Heart left ventricle (tissue), 16 donors: ENCODE measurements around the gene PFKFB2. TPM values are rescaled to one million over a fixed set of nuclear protein-coding genes. Genes with fewer than 3 reads are reported as not detected.

ENCODE experiments used
- ATAC-seq, 4 donors: fragments of 200-7000 bp; cut with Tn5 transposase; one replicate each; pipeline ENCODE4 v1.9.1; 2020 to 2022; ENCODE audit warnings: moderate library complexity in 4 of 4, mild to moderate bottlenecking in 3 of 4, moderate number of reproducible peaks in 1 of 4
- DNase-seq, 5 donors: peaks; one replicate each; pipeline ENCODE4 v3.0.0-alpha.2; 2020
- H3K27ac ChIP-seq, 12 donors: fragments of 200-600 bp; sonication (generic) in 4 of 12; one replicate each; pipeline versions ENCODE4 v1.5.0 to v1.8.0; 2016 to 2022; ENCODE audit warnings: mild to moderate bottlenecking in 2 of 12
- H3K27me3 ChIP-seq, 9 donors: fragments of 200-600 bp; sonication (generic) in 2 of 9; one replicate each; pipeline versions ENCODE4 v1.5.1 to v1.8.0; 2016 to 2022; ENCODE audit warnings: mild to moderate bottlenecking in 3 of 9
- H3K36me3 ChIP-seq, 9 donors: fragments of 200-600 bp; sonication (generic) in 2 of 9; one replicate each; pipeline versions ENCODE4 v1.5.0 to v1.8.0; 2018 to 2022; ENCODE audit warnings: mild to moderate bottlenecking in 2 of 9
- H3K4me1 ChIP-seq, 12 donors: fragments of 200-600 bp; sonication (generic) in 4 of 12; one replicate each; pipeline versions ENCODE4 v1.5.0 to v1.8.0; 2016 to 2022; ENCODE audit warnings: mild to moderate bottlenecking in 3 of 12
- H3K4me3 ChIP-seq, 12 donors: fragments of 200-600 bp; sonication (generic) in 4 of 12; one replicate each; pipeline versions ENCODE4 v1.5.0 to v1.8.0; 2017 to 2022; ENCODE audit warnings: mild to moderate bottlenecking in 9 of 12, moderate library complexity in 4 of 12
- H3K9me3 ChIP-seq, 12 donors: fragments of 200-600 bp; sonication (generic) in 4 of 12; one replicate each; pipeline versions ENCODE4 v1.5.0 to v1.8.0; 2016 to 2022; ENCODE audit warnings: mild to moderate bottlenecking in 1 of 12
- POLR2A ChIP-seq, 2 donors: fragments of 450-650 bp; IDR thresholded peaks; one replicate each; pipeline ENCODE4 v1.6.1; 2017; ENCODE audit warnings: antibody characterized with exemption in 2 of 2, mild to moderate bottlenecking in 2 of 2, moderate library complexity in 2 of 2
- WGBS, 4 donors: extraction: QIAGEN DNeasy Blood & Tissue Kit in 2 of 4; methylation state at CpG; one replicate each; pipeline versions ENCODE4 v1.1.5 to v1.1.7; 2013 to 2018; 5-methylcytosine and 5-hydroxymethylcytosine counted together
- intact Hi-C, 10 donors: fragments of 100-400 bp; cut with DNase I; formaldehyde crosslinking; loops; one replicate each; pipeline versions ENCODE4 v1.11.1 to v1.14.2; 2022
- polyA plus RNA-seq, 2 donors: library from polyadenylated mRNA; stranded (reverse); fragments of 200-250 nt; gene quantifications; one replicate each; pipeline ENCODE4 v1.2.3, GENCODE V29; 2013
- total RNA-seq, 9 donors: library from RNA; depleted of rRNA in 2 of 9; stranded (reverse); fragments of >200 nt in 2 of 9; fragmentation: NEBNext Ultra II Directional in 3 of 9; extraction: Animal tissue kit (Norgen Biotek cat#: 25700) in 3 of 9; gene quantifications; one replicate each; pipeline versions ENCODE4 v1.1.0 to v1.2.4, GENCODE V29; 2016 to 2023
- TF ChIP-seq, protein P1 (sequence below), 12 donors: fragments of 200-600 bp; sonication (generic) in 4 of 12; IDR thresholded peaks; one replicate each; pipeline versions ENCODE4 v1.5.0 to v1.8.0; 2018 to 2022; ENCODE audit warnings: antibody characterized with exemption in 12 of 12, mild to moderate bottlenecking in 5 of 12
- donor health status: ischemic (EF 13 %, LVEDD 7.1; RV severe dilation, severe dysfunction).
- donor health status: healthy with polysubstance abuse.
- donor health status: DM: no; HTN: yes; CAD: no.
- donor health status: DM: no; HTN: no; CAD: no.
- donor health status: ischemic (EF 25% LVEDD 6.9; RV normal size, moderate dysfunction).
- donor health status: ischemic (EF 25% LVEDD 5.7; RV mildly dilated, moderate dysfunction).
- donor health status: healthy.
- donor health status: DM: yes; HTN: yes; CAD: no.
- donor health status: ischemic (EF 35%, LVEDD 5.7; RV mildly dilated, moderate dysfunction).
- donor health status: nonischemic (EF 11% LVEDD 7.7; RV severe dilation, severe dysfunction).
- donor health status: DM: yes; HTN: yes; CAD: no.
- donor health status: PGD.
- donor health status: ischemic (EF 29% LVEDD 5.4; RV normal size, mild dysfunction).
- donor health status: nonischemic (EF 23%, LVEDD 6.1; RV moderate dilation, normal function).

PFKFB2 gene
- total and polyA plus RNA-seq, 11 donors = 16.0 to 130 (median 58.7) TPM

DNA sequence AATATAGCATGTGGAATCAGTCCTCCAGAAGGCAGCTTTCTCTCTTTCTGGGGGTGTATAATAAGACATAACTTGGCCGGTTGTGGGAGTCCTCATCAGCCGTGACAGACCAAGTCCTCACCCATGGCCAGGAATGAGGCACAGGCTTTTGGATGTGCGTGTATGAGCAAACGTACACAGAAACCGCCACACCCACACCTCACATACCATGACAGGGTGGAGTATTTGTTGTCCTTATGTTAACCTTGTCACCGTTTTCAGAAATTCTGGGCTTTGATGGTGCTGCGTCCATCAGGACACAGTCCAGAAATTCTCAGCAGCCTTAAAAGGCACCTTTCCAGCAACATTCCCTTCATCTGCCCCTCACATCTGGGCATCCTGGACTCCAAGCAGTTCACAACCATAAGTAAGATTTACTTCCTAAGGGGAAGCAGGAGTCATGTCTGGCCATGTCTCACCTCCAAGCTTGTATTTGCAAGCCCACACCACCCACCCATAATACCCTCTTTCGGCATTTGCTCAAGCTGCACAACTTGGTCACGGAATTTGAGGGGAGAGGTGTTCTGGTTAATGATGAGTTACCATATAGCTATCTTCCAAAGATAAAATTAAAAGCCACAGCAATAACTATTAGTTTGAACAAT, 32.9 kb upstream of the PFKFB2 start:
- intact Hi-C loops = no loop called here
- 88 to 95% (median 91%) methylated on average over 9 of the region's 9 CpGs for WGBS, 4 donors

DNA sequence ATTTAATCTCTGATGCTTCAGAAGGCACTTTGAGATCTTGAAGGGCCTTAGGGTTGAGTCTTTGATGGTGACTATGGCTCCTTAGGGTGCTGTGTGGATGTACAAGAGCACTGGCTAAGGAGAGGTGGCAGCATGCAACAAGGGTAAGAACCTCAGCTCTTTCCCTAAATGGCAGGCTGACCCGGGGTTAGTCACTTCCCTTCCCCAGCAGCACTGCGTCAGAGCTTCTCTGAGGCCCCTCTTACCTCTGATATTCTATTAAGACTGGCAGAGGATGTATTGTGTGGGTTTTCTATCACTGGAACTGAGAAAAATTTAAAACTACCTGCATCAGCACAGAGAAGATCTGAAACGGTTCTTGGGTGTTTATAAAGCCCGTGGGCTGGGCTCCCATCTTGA, 32.4 kb upstream of the PFKFB2 start:
- ATAC-seq (no peak), DNase-seq (no peak)
- no peaks in the 10 kb centered on the region for H3K27me3 ChIP-seq
- TF ChIP-seq, protein P1, sequence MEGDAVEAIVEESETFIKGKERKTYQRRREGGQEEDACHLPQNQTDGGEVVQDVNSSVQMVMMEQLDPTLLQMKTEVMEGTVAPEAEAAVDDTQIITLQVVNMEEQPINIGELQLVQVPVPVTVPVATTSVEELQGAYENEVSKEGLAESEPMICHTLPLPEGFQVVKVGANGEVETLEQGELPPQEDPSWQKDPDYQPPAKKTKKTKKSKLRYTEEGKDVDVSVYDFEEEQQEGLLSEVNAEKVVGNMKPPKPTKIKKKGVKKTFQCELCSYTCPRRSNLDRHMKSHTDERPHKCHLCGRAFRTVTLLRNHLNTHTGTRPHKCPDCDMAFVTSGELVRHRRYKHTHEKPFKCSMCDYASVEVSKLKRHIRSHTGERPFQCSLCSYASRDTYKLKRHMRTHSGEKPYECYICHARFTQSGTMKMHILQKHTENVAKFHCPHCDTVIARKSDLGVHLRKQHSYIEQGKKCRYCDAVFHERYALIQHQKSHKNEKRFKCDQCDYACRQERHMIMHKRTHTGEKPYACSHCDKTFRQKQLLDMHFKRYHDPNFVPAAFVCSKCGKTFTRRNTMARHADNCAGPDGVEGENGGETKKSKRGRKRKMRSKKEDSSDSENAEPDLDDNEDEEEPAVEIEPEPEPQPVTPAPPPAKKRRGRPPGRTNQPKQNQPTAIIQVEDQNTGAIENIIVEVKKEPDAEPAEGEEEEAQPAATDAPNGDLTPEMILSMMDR (IDR thresholded peaks at IDR 0.05) = no peak
- no peak for TF ChIP-seq POLR2A (IDR thresholded peaks at IDR 0.05)
- 59 to 67% (median 65%) methylated on average over 4 of the region's 4 CpGs for WGBS, 4 donors
- H3K4me1 ChIP-seq = peaks cover 0 to 36% (median 22%) of the 10 kb centered on the region in 12 donors
- no peaks in the 10 kb centered on the region for H3K9me3 ChIP-seq
- no peak overlapping the region for H3K27ac ChIP-seq
- H3K4me3 ChIP-seq = no peak overlapping the region
- intact Hi-C loops = no loop called here
- H3K36me3 ChIP-seq = no peaks in the 10 kb centered on the region

More for the DNA sequence above, 32.9 kb upstream of the PFKFB2 start:
- Histone ChIP-seq H3K27ac (no peak overlapping the region), H3K36me3 (no peaks in the 10 kb centered on the region), H3K27me3 (no peaks in the 10 kb centered on the region), H3K4me1 (peaks cover 0 to 30% (median 18%) of the 10 kb centered on the region in 12 donors), H3K4me3 (no peak overlapping the region), H3K9me3 (no peaks in the 10 kb centered on the region)
- TF ChIP-seq, protein P1 (IDR thresholded peaks at IDR 0.05) = no peak
- no peak for TF ChIP-seq POLR2A (IDR thresholded peaks at IDR 0.05)
- ATAC-seq (no peak), DNase-seq (no peak)

DNA sequence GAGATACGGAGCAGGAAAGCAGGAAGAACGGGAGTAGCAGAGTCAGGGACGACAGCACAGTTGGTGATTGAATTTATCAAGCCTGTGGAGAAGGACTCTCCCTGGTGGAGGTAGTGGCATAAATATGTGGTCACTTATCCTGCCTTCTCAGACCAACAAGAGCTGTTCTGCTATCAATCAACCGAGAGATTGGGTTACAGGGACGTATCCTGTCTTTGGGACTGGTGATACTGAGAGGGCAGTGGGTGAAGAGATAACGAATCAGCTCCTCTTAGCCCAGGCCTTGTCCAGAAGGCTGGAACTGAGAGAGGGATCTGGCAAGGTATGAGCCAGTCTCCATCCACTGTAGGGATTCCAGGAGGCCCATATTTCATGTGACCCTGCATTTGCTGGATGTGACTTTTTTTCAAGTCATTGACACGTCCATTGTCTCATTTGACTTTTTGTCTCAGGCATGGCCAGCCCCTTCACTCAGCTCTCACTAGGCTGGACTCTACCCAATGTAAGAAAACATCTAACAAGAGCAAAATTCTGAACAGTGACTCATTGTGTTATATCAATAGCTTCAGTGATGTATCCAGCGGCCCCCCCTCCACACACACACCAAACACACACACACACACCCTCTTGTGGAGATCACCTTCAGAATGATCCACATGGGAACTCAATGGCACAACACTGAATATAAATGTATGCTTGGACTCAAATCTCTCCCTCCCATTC, 31.8 kb upstream of the PFKFB2 start:
- 46 to 65% (median 52%) methylated on average over 8 of the region's 8 CpGs for WGBS, 4 donors
- Histone ChIP-seq H3K4me1 (peaks cover 0 to 42% (median 28%) of the 10 kb centered on the region in 12 donors), H3K27me3 (no peaks in the 10 kb centered on the region)

More for the DNA sequence above, 31.8 kb upstream of the PFKFB2 start:
- no peak overlapping the region for H3K27ac ChIP-seq
- DNase-seq = no peak
- H3K4me3 ChIP-seq = no peak overlapping the region
- ATAC-seq = no peak
- H3K9me3 ChIP-seq = no peaks in the 10 kb centered on the region
- TF ChIP-seq, protein P1 (IDR thresholded peaks at IDR 0.05) = no peak
- TF ChIP-seq POLR2A (IDR thresholded peaks at IDR 0.05) = no peak
- intact Hi-C loops = no loop called here
- H3K36me3 ChIP-seq = no peaks in the 10 kb centered on the region
